ENCODE data around the gene PANK4.

The PANK4 gene

DNA sequence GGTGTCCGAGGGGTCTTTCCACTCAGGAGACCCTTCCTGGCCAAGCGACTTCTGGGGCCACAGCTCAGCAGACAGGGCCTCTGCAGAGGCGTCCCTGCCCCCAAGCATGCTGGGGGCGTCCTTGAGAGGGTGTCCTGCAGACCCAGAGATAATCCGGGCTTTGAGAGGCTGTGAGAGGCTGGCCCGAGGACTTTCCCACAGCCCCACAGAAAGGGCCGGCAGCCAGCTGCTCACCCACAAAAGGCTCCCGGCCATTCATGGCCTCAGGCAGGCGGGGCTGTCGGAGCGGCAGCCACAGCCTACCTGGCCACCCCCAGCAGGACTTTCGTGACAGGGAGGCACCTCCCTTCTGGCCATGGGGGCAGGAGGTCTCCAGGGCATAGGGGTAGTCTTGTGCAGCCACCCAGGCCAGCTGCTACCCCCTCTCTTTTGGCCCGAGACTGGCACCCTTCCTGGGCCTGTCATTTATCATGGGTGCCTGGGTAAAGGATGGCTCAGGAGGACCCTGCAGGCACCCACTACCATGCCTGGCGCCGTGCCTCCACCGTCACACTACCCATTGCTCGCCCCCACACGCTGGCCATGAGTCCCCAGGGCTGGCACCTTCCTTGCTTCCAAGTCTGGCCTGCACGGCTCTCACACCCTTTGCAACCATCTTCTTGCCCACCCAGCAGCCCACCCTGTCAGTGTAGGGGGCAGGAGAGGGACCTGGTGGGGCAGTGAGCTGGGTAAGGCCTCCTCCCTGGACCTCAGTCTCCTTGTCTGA is 18.7 kb upstream of the PANK4 start:
- no peak for DNase-seq (ENCODE audit: low spot score)

DNA sequence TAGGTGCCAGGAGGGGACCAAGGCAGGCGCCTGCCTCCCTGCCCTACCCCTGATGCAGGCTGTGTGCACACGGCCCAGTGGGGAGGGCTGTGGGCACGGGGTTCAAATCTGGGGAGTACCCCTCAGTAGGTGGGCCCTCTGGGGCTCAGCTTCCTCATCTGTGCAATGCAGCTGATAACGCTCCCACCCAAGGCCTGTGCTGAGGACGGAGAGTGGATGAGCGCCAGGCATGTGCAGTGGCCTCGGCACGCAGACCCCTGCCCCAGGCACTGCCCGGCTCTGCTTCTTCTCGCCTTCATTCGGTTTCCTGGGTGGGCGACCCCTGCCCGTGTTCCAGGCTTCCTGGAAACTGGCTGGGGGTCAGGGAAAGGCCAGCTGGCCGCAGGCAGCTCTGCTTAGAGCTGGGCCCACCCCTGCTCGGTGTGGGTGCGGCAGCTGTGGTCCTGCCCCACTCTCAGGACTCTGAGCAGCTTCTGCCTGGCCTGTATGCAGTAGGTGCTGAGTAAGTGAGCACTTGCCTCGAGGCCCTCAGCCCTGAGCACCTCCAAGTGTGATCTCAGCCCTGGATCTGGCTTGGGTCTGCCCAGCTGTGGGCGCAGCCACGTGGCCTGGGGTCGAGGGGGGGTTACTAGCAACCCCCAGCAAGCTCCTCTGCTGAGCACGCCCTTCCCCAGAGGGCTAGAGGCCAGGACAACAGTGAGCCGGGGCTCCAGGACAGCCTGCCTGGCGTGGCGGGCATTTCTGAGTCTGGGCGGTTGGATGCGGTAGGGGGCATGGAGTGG is 17.9 kb upstream of the PANK4 start:
- DNase-seq (ENCODE audit: low spot score): no peak

DNA sequence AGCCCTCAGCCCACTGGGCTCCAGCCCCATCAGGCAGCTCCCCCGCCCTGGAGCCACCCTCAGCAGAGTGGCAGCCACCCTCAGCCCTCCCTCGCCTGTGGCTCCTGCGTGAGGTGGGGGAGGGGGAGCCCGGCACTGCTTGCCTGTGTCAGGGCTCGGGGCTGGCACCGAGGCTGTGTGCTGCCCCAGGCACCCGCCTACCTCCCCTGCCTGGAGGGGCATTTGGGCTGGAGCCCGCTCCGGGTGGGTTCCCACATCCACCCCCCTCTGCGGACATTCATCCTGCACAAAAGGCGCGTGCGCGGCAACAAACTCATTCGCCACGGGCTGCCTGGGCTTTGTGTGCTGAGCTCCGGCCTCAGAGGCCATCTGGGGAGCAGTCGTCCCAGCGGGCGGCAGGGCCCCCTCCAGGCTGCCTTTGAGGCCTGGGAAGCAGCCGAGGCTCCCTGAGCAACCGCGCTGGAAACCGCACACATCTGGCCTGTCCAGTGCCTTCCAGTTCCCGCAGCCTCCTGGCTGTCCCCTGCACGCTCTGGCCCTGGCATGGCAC is 17.2 kb upstream of the PANK4 start:
- DNase-seq (ENCODE audit: low spot score): no peak

DNA sequence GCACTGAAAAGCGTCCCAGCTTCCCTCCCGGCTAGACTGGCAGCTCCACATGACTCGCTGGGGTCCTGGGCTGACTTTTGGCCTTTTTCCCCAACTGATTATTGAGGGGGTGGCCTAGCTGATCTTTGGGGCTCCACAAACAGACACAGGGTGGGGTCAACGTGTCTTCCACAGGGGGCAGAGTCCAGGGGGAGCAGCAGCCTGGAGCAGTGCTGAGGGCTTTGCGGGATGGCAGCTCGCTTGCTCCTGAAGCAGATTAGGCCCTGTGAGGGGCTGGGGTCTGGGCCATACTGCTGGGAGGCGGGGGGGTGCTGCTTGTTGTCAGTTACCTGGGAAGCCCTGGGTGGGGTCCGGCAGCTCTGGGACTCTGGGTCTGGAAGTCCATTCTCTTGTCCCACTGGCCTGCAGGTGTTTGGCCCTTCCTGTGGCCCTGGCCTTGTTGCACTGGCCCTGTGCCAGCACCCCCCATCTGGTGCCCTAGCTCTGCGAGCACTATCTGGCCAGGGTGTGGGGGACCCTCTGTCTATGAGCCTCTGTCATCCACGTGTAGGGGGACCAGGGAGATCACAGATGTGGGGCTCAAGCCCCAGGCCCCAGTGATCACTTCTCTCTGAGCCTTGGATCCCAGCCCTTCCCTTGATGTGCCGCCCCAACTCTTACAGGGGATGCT is 16.0 kb upstream of the PANK4 start:
- no peak for DNase-seq (ENCODE audit: low spot score)

DNA sequence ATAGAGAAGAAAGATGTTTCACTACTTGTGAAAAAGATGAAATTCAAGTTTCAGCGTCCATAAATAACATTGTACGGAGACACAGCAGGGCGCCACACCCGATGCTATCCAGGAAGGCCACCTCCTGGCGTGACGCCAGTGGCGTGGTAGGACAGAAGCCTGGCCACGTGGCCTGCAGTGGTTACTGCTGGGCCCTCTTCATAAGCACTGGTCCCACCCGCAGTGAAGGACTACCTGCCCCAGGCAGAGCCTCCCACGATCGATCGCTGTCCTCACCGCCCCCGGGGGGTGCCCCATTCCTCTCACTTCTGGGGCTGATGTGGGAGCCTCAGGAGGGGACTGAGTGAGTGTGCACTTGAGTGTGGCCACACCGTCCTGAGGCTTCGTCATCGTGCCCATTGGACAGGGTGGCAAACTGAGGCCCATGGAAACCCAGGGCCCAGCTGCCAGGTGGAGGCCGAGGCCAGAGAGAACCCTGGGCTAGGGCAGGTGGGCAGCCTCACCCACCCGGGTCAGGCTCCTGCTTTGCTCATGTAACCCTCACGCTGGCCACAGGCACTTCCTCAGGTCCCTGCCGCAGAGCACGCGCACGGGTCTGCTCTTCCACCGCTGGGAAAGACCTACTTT is 15.3 kb upstream of the PANK4 start:
- no peak for DNase-seq (ENCODE audit: low spot score)

DNA sequence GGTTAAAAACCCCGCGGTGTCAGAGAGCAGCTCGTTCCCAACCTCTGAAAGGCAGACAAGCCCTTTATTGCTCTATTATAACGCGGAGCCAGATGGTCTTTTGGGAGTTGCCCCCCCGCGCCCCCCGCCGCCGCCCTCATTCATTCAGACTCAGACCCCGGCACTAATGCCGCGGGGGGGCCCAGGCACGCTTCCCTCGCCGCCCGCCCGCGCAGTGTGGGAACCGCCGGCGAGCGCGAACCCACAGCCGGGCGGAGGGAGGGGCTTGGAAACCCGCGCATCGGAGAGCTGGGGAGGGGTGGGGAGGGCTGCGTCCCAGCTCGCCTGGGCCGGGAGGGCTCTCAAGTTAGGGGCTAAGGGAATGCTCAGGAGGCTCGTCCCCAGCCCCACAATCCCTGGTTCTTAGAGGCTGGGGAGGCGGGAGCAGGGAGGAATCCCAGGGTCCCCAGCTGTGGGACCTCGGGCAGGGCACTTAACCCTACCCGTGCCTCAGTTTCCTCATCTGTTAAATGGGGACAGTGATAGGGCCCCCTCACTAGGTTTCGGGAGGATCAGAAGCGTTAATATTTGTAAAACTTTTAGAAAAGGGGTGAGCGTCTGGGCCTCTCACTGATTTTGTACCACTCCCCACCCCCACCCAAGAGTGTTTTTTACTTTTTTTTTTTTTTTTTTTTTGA is 14.6 kb upstream of the PANK4 start:
- no peak for DNase-seq (ENCODE audit: low spot score)

DNA sequence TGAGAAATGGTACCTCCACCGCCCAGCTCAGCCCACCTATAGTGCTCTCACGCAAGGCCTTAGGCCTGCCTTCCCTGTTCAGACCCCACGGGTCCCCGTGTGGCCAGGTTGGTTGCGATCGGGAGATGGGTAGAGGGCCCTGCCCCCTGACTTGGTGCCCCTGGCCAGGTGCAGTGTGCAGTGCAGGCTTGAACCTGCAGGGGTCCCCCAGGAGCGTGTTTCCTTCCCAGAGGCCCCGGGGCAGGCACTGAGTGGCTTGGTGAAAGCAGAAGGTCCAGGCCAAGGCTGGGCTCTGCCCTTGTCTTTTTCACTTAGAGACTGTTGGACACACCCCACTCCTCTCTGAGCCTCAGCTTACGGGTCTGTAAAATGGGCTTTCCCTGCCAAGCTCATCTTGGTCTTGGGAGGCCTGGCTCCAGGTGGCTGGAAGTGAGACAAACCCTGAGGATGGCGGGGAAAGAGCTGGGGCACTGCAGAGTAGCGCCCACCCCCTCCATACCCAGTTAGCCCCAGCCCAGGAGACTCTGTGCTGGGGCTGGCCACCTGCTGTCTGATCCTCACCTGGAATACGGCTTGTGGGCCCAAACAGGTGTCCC is 13.0 kb upstream of the PANK4 start:
- DNase-seq (ENCODE audit: low spot score): no peak

DNA sequence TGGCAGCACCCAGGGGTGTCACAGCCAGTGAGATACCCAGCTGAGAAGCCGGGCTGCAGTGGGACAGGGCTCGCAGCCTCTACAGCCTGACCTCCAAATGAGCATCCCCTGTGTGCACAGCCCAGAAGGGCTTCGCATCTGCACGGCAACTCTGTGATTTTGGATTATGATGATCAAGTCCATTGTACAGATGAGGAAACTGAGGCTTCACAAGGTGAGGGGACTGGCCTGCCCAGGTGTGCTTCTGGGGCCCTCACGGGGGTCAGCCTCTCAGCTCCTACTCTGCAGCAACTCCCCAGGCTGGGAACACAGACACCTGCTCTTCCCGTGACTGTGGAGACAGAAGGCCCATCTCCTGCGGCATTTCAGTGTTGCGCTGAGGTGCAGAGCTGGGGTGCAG is 12.5 kb upstream of the PANK4 start:
- DNase-seq (ENCODE audit: low spot score): no peak

DNA sequence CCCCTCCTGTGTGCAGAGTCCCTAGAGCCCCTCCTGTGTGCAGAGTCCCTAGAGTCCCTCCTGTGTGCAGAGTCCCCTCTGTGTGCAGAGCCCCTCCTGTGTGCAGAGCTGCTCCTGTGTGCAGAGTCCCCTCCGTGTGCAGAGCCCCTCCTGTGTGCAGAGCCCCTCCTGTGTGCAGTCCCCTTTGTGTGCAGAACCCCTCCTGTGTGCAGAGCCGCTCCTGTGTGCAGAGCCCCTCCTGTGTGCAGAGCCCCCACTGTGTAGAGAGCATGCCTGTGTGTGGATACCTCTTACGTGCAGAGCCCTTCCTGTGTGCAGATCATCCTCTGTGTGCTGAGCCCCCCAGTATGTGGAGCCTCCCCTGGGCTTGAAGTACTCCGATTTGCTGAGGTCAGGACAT is 12.0 kb upstream of the PANK4 start:
- no peak for DNase-seq (ENCODE audit: low spot score)

DNA sequence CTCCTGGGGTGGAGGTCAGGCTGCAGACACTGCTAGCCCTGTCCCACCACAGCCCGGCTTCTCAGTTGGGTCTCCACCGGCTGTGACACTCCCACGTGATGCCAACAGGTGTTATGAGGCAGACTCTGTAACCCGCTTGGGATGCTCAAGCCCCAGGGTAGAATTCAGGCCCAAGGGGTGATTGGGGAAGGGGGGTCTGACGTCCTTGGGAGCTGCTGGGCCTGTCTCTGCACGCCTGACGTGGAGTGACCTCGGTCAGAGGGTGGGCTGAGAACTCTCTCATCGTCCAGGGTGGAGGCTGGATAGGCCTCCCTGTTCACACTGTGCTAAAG is 11.4 kb upstream of the PANK4 start:
- DNase-seq (ENCODE audit: low spot score): no peak

DNA sequence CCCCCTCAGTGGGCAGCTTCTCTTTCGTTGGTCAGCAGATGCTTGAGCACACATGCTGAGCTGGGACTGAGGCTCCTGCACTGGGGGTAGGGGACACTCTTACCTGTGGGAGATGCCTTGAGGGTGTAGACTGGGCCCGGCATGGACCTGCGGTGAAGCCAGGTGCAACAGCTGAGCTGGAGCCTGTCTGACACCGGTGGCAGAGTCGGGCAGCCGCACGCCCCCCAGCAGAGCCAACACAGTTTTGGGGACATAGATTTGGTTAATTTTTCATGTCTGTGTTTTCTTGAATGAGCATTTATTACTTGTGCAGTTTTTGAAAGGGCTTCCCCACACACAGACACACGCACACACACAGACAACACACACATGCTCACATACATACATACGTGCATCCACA is 9.6 kb upstream of the PANK4 start:
- no peak for DNase-seq (ENCODE audit: low spot score)

DNA sequence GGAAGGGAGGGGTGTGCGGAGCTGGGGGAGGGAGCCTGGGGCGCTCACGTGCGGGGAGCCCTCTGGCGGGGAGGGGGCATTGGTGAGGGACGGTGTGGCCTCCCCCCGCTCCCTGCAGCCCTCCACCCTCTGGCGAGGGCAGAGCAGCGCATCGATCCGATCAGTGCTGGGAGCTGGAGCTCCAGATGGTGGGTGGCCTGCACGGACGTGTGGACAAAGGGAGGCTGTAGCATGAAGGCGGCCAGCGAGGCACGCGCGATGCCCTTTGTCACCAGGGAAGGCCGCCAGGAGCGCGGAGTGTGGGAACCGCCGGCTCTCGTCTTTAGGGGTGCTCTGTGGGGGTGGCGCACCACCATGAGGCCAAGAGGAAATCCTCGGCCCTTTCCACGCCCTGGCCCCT is 9.1 kb upstream of the PANK4 start:
- DNase-seq (ENCODE audit: low spot score): no peak

DNA sequence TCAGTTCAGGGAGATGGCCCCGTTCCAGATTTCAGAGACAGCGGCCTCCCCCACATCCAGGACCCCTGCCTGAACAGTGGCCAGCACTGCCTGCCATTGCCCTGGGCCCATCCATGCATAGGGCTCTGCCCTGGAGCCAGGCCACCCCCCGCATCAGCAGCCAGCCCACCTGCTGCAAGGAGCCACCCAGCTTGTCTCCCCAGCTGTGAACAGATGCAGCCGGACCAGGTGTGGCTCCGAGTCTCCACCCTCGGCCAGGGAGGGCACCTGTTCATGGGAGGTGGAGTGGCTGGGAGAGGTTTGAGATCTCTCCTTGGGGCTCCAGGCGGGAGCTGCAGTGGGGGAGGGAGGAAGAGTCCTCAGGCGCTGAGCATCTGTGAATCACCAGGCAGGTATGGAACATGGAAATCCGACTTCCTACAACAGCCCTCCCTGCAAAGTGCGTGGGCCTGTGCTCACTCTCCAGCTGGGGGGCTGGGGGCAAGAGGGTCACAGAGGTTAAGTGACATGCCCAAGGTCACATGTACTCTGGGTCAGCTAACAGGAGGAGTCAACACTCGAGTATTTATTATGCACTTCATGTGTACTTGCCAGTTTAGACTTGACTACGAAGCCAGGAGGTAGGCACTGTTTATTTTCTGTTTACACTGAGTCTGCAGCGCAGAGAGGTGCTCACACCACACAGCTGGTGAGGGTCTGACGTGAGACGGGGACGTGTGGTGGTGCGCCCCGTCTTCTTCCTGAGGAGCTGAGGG is 8.5 kb upstream of the PANK4 start:
- no peak for DNase-seq (ENCODE audit: low spot score)

DNA sequence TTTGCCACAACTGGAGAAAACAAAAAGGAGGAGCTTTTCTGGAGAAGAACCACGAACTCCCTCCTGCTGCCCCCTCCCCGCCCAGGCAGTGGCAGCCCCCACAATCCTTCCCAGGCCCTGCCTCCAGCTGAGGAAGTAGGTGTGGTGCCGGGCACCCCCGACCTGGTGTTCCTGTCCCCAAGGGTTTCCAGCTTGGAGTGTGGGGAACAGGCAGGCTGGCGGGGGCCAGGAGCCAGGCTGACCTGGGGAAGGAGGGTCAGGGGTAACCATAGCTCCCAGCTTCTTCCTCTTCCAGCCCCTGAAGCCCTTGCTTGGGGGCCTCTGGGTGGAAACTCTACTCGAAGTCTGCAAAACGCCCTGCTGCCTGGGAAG is 7.9 kb upstream of the PANK4 start:
- no peak for DNase-seq (ENCODE audit: low spot score)

DNA sequence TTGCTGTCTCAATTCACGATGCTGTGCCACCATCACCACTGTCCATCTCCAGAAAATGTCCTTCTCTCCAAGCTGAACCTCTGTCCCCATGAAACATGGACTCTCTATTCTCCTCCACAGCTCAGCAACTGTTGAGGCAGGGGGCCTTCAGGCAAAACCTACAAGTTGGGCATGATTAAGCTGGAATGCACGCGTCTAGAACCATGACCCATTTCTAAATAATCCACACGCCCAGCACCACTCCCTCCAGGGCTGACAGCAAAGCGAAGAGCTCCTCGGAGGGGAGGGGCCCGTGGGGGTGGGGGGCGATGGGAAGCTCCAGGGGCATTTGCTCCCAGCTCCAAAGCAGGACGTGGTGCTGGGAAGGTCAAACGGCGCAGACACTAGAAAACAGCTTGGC is 7.0 kb upstream of the PANK4 start:
- no peak for DNase-seq (ENCODE audit: low spot score)

DNA sequence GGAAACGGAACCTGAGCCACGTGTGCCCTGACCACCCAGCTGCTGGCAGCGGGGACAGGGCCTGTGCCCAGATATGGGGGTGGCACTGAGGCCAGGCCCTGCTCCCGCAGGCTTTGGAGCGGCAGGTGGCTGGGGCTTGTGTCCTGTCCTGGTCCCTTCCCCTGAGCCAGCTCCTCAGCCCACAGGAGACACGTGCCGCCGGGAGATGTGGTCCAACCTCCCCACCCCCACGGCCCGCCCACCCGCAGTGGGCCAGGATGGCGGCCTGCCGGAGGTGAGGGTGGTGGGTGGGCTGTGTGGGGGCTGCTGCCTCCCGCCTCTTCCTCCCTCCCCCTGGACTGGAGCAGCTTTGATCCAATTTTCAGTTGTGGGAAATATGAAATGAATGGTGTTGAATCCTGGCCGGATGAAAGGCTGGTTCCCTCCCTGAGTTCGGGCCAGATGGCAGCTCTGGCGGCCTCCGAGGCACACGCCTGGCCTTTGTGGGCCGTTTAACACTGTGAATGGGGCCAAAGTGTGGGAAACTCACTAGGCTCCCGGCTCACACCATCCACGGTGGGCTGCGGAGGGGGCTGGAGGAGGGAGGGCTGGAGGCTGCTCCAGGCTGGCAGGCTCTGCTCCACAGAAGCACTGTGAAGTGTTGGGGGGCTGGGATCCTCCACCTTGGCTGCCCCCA is 6.2 kb upstream of the PANK4 start:
- DNase-seq (ENCODE audit: low spot score): peak; percentile 68

DNA sequence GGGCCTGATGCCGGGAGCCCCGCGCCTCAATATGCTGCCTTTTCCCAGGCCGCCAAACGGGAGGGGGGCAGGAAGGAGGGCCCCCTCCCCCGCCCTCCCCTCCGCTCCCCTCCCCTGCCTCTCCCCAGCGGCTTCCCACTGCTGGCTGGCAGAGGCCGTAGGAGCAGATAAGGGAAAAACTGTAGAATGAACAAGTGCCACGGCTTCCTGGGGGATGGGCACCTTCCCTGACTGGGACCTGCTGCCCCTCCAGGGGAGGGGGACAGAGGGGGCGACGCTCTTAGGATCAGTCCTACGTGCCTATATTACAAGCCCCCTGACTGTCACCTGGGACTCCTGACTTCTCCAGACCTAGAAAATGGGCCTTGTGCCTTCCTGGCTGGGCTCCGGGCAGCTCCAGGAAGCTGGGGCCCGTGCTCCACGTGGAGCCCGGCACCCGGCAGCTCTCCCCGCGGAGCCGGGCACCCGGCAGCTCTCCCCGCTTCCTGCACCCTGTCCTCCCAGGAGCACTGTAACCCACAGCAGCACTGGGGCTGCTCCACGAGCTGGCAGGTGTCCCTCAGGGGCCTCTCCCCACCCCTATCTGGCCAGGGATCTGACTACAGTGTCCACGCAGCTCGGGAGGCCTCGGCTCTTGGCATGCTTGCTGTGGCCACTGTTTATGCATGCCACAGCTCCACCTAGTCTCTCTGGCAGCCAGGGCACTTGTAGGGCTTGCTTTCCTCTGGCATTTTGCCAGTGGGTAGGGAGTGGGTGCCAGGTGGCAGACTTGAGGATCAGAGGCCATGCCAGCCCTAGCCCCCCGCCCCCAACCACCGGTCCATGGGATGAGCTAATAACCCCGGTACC is 4.3 kb upstream of the PANK4 start:
- DNase-seq (ENCODE audit: low spot score): peak; percentile 34

DNA sequence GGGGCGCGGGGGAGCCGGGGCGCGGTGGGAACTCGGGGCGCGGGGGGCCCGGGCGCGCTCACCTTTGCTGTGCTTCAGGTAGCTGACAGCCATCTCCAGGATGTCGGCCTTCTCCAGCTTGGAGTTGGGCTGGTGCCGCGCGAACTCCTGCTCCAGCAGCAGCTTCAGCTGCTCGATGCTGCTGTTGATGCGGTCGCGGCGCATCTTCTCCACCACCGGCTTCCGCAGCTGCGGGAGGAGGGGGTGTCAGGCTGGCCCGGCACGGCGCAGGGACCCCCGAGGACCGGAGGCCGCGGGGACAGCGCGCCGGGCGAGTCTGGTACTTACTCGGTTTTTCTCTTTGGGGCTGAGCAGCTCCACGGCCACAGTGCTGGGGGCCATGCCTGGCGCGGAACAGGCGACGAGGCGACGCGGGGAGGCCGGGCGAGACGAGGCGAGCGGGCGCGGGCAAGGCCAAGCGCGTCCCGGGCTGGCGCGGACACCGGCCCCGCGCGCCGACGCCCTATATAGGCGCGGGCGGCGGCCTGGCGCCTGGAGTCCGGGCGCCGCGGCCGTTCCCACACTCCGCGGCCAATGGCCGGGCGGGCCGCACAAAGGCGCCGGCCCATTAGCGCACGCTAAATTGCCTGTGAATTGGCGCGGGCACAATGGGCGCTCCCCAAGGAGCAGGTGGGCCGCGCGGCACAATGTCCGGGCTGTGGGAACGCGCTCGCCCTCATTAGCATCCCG is 3.6 kb upstream of the PANK4 start, which contains the start of gene HES5:
Gene HES5, minus strand, starts transcription at position 480 of the 729 bp plus-strand sequence. Its CDS starts 99 bp downstream, at position 381.
- no peak for DNase-seq (ENCODE audit: low spot score)

All from cerebellar cortex (tissue), 1 donor.